ENCODE data around the gene RABIF. TPM values are rescaled to one million over a fixed set of nuclear protein-coding genes. Genes with fewer than 3 reads are reported as not detected.
"Not testable (repeated sequence)": the region's sequence is repeated elsewhere in the genome, so short reads cannot be mapped to it uniquely, and the experiment has no call there.

The RABIF gene
- total RNA-seq, 6 donors from 2014 or later, result 2.0 to 11.7 (median 7.9) TPM

- H3K4me1 ChIP-seq, result no peaks in the 10 kb centered on the region
- no peaks in the 10 kb centered on the region for H3K36me3 ChIP-seq
- no peak overlapping the region for H3K4me3 ChIP-seq
- H3K27ac ChIP-seq, result no peak overlapping the region
- 55 to 72% methylated on average over 5 of the region's 5 CpGs for WGBS, 2 donors
- ATAC-seq (ENCODE audit: low FRiP score in 2 of 2), result peak; percentile 38 to 66
- no peaks in the 10 kb centered on the region for H3K27me3 ChIP-seq
- DNase-seq, result peak in 1 of 2 donors; percentile 44
- TF ChIP-seq, protein P1, sequence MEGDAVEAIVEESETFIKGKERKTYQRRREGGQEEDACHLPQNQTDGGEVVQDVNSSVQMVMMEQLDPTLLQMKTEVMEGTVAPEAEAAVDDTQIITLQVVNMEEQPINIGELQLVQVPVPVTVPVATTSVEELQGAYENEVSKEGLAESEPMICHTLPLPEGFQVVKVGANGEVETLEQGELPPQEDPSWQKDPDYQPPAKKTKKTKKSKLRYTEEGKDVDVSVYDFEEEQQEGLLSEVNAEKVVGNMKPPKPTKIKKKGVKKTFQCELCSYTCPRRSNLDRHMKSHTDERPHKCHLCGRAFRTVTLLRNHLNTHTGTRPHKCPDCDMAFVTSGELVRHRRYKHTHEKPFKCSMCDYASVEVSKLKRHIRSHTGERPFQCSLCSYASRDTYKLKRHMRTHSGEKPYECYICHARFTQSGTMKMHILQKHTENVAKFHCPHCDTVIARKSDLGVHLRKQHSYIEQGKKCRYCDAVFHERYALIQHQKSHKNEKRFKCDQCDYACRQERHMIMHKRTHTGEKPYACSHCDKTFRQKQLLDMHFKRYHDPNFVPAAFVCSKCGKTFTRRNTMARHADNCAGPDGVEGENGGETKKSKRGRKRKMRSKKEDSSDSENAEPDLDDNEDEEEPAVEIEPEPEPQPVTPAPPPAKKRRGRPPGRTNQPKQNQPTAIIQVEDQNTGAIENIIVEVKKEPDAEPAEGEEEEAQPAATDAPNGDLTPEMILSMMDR (IDR thresholded peaks at IDR 0.05), result no peak
- TF ChIP-seq POLR2A (IDR thresholded peaks at IDR 0.05) (no peak), POLR2AphosphoS5 (IDR thresholded peaks at IDR 0.05) (no peak), EP300 (IDR thresholded peaks at IDR 0.05) (no peak)
- H3K9me3 ChIP-seq, result no peaks in the 10 kb centered on the region
These were observed 52.1 kb downstream of the RABIF start for GRCh38 chr1:202836623-202837403.

DNA sequence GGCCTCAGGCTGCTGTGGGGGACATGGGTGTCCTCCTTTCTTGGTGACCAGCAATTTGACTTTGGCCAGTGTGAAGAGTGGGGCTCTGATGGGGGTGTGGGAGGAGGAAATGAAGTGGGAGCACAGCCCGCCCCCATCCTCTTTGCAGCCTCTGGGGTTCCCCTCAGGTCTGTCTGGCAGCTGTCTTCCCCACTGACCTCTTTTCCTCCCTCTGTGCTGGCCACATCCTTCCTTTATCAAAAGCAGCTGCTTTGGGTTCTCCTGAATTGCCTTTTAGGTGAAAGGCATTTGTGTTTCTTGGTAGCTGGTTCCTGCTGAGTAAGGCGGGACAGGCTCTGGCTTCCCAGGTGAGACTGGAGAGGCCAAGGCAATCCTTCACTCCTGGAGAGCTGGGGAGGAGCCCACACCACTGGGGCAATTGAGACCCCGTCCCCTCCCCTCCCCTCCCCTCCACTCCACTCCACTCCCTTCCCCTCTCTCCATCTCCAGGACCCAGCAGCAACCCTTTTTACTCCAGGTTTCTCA lies 53.3 kb downstream of the RABIF start:
- H3K36me3 ChIP-seq, result no peaks in the 10 kb centered on the region
- DNase-seq (no peak), ATAC-seq (ENCODE audit: low FRiP score in 2 of 2) (no peak)
- no peaks in the 10 kb centered on the region for H3K4me1 ChIP-seq
- H3K4me3 ChIP-seq, result no peak overlapping the region
- TF ChIP-seq, protein P1 (IDR thresholded peaks at IDR 0.05), result no peak
- TF ChIP-seq POLR2AphosphoS5 (IDR thresholded peaks at IDR 0.05) (no peak), POLR2A (IDR thresholded peaks at IDR 0.05) (no peak)
- 33 to 44% methylated on average over 3 of the region's 3 CpGs for WGBS, 2 donors
- no peaks in the 10 kb centered on the region for H3K9me3 ChIP-seq
- H3K27me3 ChIP-seq, result no peaks in the 10 kb centered on the region
- H3K27ac ChIP-seq, result no peak overlapping the region

GRCh38 chr1:202834771-202835547 lies 54.0 kb downstream of the RABIF start:
- H3K27ac ChIP-seq, result no peak overlapping the region
- H3K36me3 ChIP-seq, result no peaks in the 10 kb centered on the region
- 76 to 84% methylated on average over 7 to 10 of the region's 10 CpGs for WGBS, 2 donors
- no peaks in the 10 kb centered on the region for H3K27me3 ChIP-seq
- DNase-seq (no peak), ATAC-seq (ENCODE audit: low FRiP score in 2 of 2) (no peak)
- H3K4me1 ChIP-seq, result no peaks in the 10 kb centered on the region
- no peaks in the 10 kb centered on the region for H3K9me3 ChIP-seq
- TF ChIP-seq POLR2AphosphoS5 (IDR thresholded peaks at IDR 0.05), result no peak
- TF ChIP-seq, protein P1 (IDR thresholded peaks at IDR 0.05), result no peak
- no peak for TF ChIP-seq POLR2A (IDR thresholded peaks at IDR 0.05)
- no peak for TF ChIP-seq EP300 (IDR thresholded peaks at IDR 0.05)
- H3K4me3 ChIP-seq, result no peak overlapping the region

GRCh38 chr1:202831906-202832305 lies 57.0 kb downstream of the RABIF start:
- no peak for DNase-seq
- WGBS, 2 donors, result 50 to 71% methylated on average over 3 of the region's 3 CpGs
- Histone ChIP-seq H3K27ac (no peak overlapping the region), H3K4me3 (no peak overlapping the region), H3K27me3 (no peaks in the 10 kb centered on the region), H3K36me3 (no peaks in the 10 kb centered on the region), H3K9me3 (no peaks in the 10 kb centered on the region), H3K4me1 (no peaks in the 10 kb centered on the region)
- ATAC-seq (ENCODE audit: low FRiP score in 2 of 2), result no peak
- TF ChIP-seq, protein P1 (IDR thresholded peaks at IDR 0.05), result no peak
- TF ChIP-seq POLR2A (IDR thresholded peaks at IDR 0.05) (no peak), EP300 (IDR thresholded peaks at IDR 0.05) (no peak), POLR2AphosphoS5 (IDR thresholded peaks at IDR 0.05) (no peak)

- not testable (repeated sequence) for DNase-seq; ATAC-seq (ENCODE audit: low FRiP score in 2 of 2)
- 94 to 96% methylated on average over 9 of the region's 9 CpGs for WGBS, 2 donors
These were observed 59.7 kb downstream of the RABIF start for GRCh38 chr1:202829223-202829622.

More at GRCh38 chr1:202829223-202829622, 59.7 kb downstream of the RABIF start:
- H3K9me3 ChIP-seq, H3K27ac ChIP-seq, H3K36me3 ChIP-seq, H3K27me3 ChIP-seq, H3K4me1 ChIP-seq, H3K4me3 ChIP-seq: not testable (repeated sequence)

Measured in upper lobe of left lung (tissue), 6 donors.